Measurements from ENCODE around the gene TEF.
A peak's percentile ranks its signal among the peaks of the same experiment; 100 is the strongest.

Gene TEF

GRCh38 chr22:41448189-41448808 lies 66.6 kb downstream of the TEF start:
- Mint-ChIP-seq H3K4me1 (peaks cover 24% of the 10 kb centered on the region), H3K36me3 (peaks cover 4% of the 10 kb centered on the region), H3K27ac (peak overlapping the region; percentile 100), H3K4me3 (peak overlapping the region; percentile 90), H3K27me3 (no peaks in the 10 kb centered on the region), H3K9me3 (no peaks in the 10 kb centered on the region)
- peak; percentile 62 for ATAC-seq (ENCODE audit: low read depth)
- peak; percentile 73 to 83 for DNase-seq (ENCODE audit: low spot score in 2 of 2)

Measured in memory B cell (primary cell).